Endometrial microvascular endothelial cells (primary cell): ENCODE results near the gene CAPRIN1. TPM values are rescaled to one million over a fixed set of nuclear protein-coding genes. Genes with fewer than 3 reads are reported as not detected.
"Not testable (repeated sequence)": the region's sequence is repeated elsewhere in the genome, so short reads cannot be mapped to it uniquely, and the experiment has no call there.

ENCODE experiments used
- in situ Hi-C: cut with HindIII; loops from 2 replicates; pipeline ENCODE4 v1.10.0; 2017; ENCODE audit warnings: low sequenced_read_pairs, low pct_unique_long_range_greater_than_20kb; ENCODE audit errors: inconsistent ontology term
- total RNA-seq: library from RNA; depleted of rRNA; stranded (reverse); fragments of >200 nt; gene quantifications from one replicate; pipeline ENCODE4 v1.2.3, GENCODE V29; 2015; ENCODE audit errors: inconsistent ontology term

CAPRIN1 gene
- total RNA-seq, 1 donor from 2014 or later: 260 TPM

DNA sequence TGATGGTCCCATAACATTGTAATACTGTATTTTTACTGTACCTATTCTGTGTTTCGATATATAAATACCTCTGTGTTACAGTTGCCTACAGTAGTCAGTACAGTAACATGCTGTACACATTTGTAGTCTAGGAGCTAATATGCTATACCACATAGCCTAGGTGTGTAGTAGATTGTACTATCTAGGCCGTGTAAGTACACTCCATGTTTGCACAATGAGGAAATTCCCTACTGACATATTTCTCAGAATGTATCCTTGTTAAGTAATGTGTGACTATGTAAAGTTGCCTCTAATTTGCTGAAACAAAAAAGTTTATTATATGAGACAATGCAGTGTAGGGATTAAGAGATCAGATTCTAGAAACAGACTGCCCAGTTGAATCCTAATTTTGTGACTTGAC lies 21.3 kb downstream of the CAPRIN1 start:
- in situ Hi-C loops: no loop called here

DNA sequence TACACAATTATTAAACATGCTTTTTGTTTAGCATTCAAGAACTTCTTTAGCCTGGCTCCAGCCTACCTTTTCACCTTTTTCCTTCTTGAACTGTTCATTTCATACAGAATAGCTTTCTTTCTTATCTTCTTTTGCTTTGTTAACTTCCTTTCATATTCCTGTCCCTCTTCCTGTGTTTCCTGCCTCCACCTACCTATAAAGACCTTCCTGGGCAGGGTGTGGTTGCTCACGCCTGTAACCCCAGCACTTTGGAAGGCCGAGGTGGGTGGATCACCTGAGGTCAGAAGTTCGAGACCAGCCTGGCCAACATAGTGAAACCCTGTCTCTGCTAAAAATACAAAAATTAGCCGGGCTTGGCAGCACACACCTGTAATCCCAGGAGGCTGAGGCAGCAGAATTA lies 22.9 kb downstream of the CAPRIN1 start:
- in situ Hi-C loops: no loop called here

GRCh38 chr11:34075178-34075820 lies 23.8 kb downstream of the CAPRIN1 start:
- in situ Hi-C loops: no loop called here

DNA sequence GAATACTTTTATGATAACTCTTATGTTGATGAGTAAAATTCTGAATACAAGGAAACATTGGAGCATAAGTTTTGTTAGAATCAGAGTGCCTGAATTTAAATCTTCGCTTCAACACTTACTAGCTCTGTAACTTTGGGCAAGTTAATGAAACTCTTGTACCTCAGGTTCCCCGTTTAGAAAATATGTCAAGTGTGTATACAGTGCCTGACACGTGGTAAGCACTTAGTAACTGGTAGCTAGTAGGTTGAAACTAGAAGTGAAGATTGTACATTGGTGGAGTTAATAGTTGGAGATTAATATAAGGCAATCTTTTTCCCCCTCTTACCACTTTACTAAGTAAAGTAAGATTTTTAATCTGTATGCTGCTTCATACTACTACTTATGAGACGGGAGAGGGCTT lies 29.1 kb downstream of the CAPRIN1 start:
- in situ Hi-C loops: no loop called here

- in situ Hi-C loops: no loop called here
Measured at GRCh38 chr11:34084637-34085036, 33.1 kb downstream of the CAPRIN1 start.

- in situ Hi-C loops: no loop called here
Measured at GRCh38 chr11:34086554-34087283, 35.2 kb downstream of the CAPRIN1 start.

DNA sequence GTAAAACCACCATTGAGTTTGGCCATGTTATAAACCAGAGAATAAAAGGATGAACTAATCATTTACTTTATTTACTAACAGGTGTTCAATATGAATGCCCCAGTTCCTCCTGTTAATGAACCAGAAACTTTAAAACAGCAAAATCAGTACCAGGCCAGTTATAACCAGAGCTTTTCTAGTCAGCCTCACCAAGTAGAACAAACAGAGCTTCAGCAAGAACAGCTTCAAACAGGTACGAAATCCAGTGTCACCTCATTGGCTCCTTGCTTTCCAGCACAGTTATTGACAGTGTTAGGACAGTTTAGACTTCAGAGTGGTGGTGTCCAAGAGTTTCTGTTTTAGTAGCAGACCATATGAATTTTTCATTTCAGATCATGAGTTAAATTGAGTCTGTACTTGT lies 40.3 kb downstream of the CAPRIN1 start:
- in situ Hi-C loops: no loop called here

DNA sequence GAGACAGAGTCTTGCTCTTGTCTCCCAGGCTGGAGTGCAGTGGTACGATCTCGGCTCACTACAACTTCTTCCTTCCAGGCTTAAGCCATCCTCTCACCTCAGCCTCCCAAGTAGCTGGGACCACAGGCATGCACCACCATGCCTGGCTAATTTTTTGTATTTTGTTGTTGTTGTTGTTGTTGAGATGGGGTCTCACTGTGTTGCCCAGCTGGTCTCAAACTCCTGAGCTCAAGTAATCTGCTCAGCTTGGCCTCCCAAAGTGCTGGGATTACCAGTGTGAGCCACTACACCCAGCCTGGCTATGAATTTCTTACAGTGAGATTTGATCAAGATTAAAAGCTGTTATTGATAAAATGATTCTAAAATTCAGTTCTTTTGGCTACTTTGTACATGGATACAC lies 43.4 kb downstream of the CAPRIN1 start:
- in situ Hi-C loops: not testable (repeated sequence)

GRCh38 chr11:34098813-34099212 lies 47.3 kb downstream of the CAPRIN1 start:
- in situ Hi-C loops: no loop called here

DNA sequence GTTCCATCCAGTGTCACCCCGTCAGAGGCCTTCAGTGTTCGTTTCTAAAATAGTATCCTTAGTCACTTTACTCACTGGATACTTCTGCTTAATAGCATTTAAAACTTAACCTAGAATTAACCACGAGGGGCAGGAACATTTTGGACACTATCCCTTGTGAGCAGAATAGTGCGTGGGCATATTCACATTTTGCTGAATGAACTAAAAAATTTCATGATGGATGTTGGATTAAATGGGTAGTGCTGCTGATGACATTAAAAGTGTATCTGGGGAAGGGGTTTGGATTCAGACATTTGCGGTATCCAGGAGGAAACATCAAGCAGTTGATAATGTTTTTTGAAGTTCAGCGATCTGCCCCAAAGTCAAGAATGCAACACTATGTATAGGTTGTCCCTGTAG lies 53.1 kb downstream of the CAPRIN1 start:
- in situ Hi-C loops: no loop called here

GRCh38 chr11:34105079-34105956 lies 53.8 kb downstream of the CAPRIN1 start, which contains the start of gene NAT10:
NAT10 (plus strand) TSS chr11:34105629; CDS start chr11:34108226, 2,597 bp downstream.
- in situ Hi-C loops: no loop called here

DNA sequence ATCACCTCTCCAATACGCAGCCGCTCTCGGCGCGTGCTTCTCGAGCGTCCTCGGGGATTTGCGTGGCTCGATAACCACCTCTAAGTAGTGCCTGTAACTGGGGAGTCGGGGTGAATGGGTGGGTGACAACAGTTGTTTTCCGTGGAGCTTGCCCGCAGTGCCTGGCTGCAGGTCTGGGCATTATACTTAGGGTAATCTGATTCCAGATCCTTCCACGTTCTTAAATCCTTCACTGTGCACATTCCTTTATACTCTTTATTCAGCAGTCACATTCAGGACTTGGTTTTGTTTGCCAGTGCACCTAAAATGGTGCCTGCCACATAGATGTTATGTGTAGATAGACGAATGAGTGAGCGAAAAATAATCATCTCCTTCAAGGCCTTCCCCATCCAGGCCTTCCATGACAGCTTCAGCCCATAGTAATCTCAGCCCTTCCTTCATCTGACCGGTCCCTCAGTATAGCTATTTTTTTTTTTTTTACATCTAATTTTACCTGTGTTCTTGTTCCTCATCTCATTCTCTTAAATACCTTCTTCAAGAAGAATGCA lies 54.5 kb downstream of the CAPRIN1 start:
- in situ Hi-C loops: no loop called here

DNA sequence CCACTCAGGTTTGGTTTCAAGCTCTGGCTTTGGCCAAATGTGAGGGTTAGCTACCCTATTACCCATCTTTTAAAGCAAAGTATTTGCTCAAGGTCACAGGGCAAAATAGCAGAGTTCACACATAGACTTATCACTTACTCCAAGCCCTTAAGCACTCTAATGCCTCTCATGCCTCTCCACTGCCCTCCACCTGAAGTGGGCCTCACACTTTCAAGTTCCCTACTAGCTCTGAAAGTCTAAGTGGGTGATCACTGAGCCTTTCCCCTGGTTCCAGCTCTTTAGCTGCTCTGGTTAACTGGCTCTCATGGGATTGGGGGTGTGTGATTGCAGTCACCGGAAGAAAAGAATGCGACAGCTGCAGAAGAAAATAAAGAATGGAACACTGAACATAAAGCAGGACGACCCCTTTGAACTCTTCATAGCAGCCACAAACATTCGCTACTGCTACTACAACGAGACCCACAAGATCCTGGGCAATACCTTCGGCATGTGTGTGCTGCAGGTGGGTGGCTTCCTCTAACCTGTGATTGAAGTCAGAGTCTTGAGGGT lies 60.3 kb downstream of the CAPRIN1 start:
- in situ Hi-C loops: no loop called here

DNA sequence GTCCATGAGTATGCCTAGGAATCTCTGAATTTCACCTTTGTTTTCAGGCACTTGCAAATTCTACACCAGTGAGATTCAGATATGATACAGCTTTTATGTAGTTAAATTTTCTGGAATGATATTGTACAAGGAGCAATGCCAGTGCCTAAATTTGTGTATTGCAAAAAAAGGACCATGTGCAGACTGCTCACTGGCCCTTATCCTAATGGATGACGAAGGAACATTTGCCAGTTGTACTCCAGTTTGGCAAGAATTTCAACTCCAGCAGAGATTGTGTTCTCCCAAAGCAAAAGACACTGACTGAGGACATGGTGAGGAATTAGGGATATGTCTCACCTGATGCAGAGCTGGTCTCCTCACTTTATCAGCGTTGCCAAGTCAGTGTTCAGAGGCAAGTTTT lies 62.5 kb downstream of the CAPRIN1 start:
- in situ Hi-C loops: no loop called here

GRCh38 chr11:34114471-34114870 lies 62.9 kb downstream of the CAPRIN1 start:
- in situ Hi-C loops: no loop called here

DNA sequence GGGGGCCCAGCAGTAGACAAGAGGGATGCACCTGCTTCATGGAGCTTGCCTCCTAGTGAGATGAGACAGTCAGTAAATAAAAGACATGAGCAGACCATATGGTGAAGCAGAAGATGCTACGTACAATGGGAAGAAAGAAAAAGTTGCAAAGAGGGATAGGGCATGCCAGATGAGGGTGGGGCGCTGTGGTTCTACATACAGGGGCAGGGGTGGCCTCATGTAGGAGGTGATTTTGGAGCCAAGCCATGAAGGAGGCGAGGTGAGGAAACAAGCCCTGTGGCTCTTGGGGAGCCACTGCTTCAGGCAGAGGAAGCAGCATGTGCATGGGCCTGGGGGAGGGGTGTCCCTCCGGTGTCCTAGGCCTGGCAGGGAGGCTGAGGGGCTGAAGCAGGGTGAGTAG lies 69.1 kb downstream of the CAPRIN1 start:
- in situ Hi-C loops: no loop called here

- in situ Hi-C loops: no loop called here
Measured at GRCh38 chr11:34124885-34125668, 73.5 kb downstream of the CAPRIN1 start.
